Measurements from ENCODE around the gene RALGPS2.

Gene RALGPS2

GRCh38 chr1:178871551-178872320, 146.7 kb downstream of the RALGPS2 start:
- no peak overlapping the region for H2AFZ ChIP-seq
- H3K27me3 ChIP-seq (ENCODE audit: control insufficient read depth, insufficient read depth, low read length): no peaks in the 10 kb centered on the region
- TF ChIP-seq CTCF (IDR thresholded peaks at IDR 0.05): no peak
- no peaks in the 10 kb centered on the region for H3K79me2 ChIP-seq
- H3K9ac ChIP-seq: no peak overlapping the region
- no peaks in the 10 kb centered on the region for H3K4me1 ChIP-seq
- H3K4me3 ChIP-seq (ENCODE audit: low read depth, low read length): no peak overlapping the region
- no peaks in the 10 kb centered on the region for H3K36me3 ChIP-seq (ENCODE audit: control insufficient read depth, insufficient read depth, low read length)
- H3K9me3 ChIP-seq (ENCODE audit: control insufficient read depth, low read length): no peaks in the 10 kb centered on the region
- H3K4me2 ChIP-seq (ENCODE audit: low read length): no peak overlapping the region
- no peak overlapping the region for H3K27ac ChIP-seq

- H3K4me1 ChIP-seq: no peaks in the 10 kb centered on the region
- no peak overlapping the region for H3K4me2 ChIP-seq (ENCODE audit: low read length)
- no peak overlapping the region for H3K27ac ChIP-seq
- no peaks in the 10 kb centered on the region for H3K27me3 ChIP-seq (ENCODE audit: control insufficient read depth, insufficient read depth, low read length)
- H3K9ac ChIP-seq: no peak overlapping the region
- no peak overlapping the region for H2AFZ ChIP-seq
- no peak overlapping the region for H3K4me3 ChIP-seq (ENCODE audit: low read depth, low read length)
- H3K9me3 ChIP-seq (ENCODE audit: control insufficient read depth, low read length): no peaks in the 10 kb centered on the region
- H3K79me2 ChIP-seq: no peaks in the 10 kb centered on the region
- H3K36me3 ChIP-seq (ENCODE audit: control insufficient read depth, insufficient read depth, low read length): no peaks in the 10 kb centered on the region
- TF ChIP-seq CTCF (IDR thresholded peaks at IDR 0.05): no peak
Measured at GRCh38 chr1:178874966-178875365, 149.9 kb downstream of the RALGPS2 start.

GRCh38 chr1:178875936-178876335, 150.9 kb downstream of the RALGPS2 start:
- TF ChIP-seq CTCF (IDR thresholded peaks at IDR 0.05): no peak
- Histone ChIP-seq H3K9ac (no peak overlapping the region), H3K4me3 (ENCODE audit: low read depth, low read length) (no peak overlapping the region), H3K27me3 (ENCODE audit: control insufficient read depth, insufficient read depth, low read length) (no peaks in the 10 kb centered on the region), H3K79me2 (no peaks in the 10 kb centered on the region), H3K4me1 (no peaks in the 10 kb centered on the region), H3K9me3 (ENCODE audit: control insufficient read depth, low read length) (no peaks in the 10 kb centered on the region), H3K27ac (no peak overlapping the region), H2AFZ (no peak overlapping the region), H3K36me3 (ENCODE audit: control insufficient read depth, insufficient read depth, low read length) (no peaks in the 10 kb centered on the region), H3K4me2 (ENCODE audit: low read length) (no peak overlapping the region)

- Histone ChIP-seq H3K9ac (no peak overlapping the region), H3K4me3 (ENCODE audit: low read depth, low read length) (no peak overlapping the region), H3K79me2 (no peaks in the 10 kb centered on the region), H3K4me1 (no peaks in the 10 kb centered on the region), H3K36me3 (ENCODE audit: control insufficient read depth, insufficient read depth, low read length) (no peaks in the 10 kb centered on the region), H3K27ac (no peak overlapping the region), H3K9me3 (ENCODE audit: control insufficient read depth, low read length) (no peaks in the 10 kb centered on the region), H2AFZ (no peak overlapping the region), H3K4me2 (ENCODE audit: low read length) (no peak overlapping the region), H3K27me3 (ENCODE audit: control insufficient read depth, insufficient read depth, low read length) (no peaks in the 10 kb centered on the region)
- TF ChIP-seq CTCF (IDR thresholded peaks at IDR 0.05): no peak
Measured at GRCh38 chr1:178877896-178878295, 152.9 kb downstream of the RALGPS2 start.

GRCh38 chr1:178881950-178882349, 156.9 kb downstream of the RALGPS2 start:
- H3K4me1 ChIP-seq: no peaks in the 10 kb centered on the region
- no peak overlapping the region for H2AFZ ChIP-seq
- H3K27me3 ChIP-seq (ENCODE audit: control insufficient read depth, insufficient read depth, low read length): no peaks in the 10 kb centered on the region
- no peak overlapping the region for H3K4me3 ChIP-seq (ENCODE audit: low read depth, low read length)
- no peak for TF ChIP-seq CTCF (IDR thresholded peaks at IDR 0.05)
- no peak overlapping the region for H3K4me2 ChIP-seq (ENCODE audit: low read length)
- no peaks in the 10 kb centered on the region for H3K79me2 ChIP-seq
- H3K36me3 ChIP-seq (ENCODE audit: control insufficient read depth, insufficient read depth, low read length): no peaks in the 10 kb centered on the region
- H3K9me3 ChIP-seq (ENCODE audit: control insufficient read depth, low read length): no peaks in the 10 kb centered on the region
- H3K9ac ChIP-seq: no peak overlapping the region
- no peak overlapping the region for H3K27ac ChIP-seq

Data from parathyroid adenoma (tissue), 2 donors.